Measurements from ENCODE around the gene NPTX2.
A peak's percentile ranks its signal among the peaks of the same experiment; 100 is the strongest.

The NPTX2 gene

DNA sequence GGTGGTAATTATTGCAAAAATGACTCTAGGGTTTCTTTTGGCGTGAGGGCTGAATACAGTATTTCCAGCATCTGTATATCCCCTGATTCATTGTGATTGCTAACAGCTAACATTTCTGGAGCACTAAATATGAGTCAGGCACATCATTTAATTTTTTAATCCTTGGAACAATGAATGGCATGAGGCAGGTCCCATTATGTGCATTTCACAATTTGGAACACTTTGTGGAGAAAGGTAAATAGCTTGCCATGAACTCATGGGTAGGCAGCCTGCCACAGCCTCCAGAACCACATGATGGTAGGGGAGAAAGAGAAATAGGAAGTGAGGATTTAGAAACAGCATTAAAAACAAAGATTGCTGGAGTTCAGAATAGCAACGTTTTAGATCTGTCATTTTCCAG is 1.7 kb downstream of the NPTX2 start:
- peak; percentile 50 for FAIRE-seq
- no peak for DNase-seq (ENCODE audit: low spot score)

DNA sequence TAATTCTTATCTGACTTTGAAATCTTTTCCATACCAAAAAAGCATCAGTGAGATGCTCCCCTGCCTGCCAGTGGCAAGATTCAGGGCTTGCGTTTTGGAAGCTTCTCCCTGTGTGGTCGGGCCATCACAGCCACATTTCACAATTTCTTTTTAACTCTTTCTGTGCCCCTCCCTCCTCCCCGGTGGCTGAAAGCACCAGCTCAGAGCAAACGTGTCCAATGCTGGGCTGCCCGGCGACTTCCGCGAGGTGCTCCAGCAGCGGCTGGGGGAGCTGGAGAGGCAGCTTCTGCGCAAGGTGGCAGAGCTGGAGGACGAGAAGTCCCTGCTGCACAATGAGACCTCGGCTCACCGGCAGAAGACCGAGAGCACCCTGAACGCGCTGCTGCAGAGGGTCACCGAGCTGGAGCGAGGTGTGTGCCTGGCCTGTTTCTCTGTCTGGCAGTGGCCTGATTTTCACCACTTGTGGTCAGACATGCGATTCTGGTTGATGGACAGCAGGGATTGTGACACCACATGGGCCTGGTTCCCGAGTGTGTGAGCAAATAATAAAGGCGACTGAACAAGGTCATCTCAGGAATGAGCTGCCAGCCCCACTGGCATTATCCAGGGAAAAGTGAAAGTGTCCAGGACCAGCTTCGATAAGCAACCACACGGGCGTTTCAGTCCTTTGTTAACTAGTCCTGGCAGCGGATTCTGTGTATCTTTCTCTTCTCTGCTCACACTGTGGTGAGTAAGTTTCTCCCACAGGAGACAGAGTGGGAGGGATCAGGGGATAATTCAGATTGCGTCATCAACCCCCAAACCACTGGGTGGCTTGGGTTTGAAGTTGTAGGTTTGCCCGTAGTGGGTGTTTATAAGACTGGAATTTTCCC is 2.6 kb downstream of the NPTX2 start:
- peak; percentile 85 for DNase-seq (ENCODE audit: low spot score)
- FAIRE-seq = peak; percentile 93

DNA sequence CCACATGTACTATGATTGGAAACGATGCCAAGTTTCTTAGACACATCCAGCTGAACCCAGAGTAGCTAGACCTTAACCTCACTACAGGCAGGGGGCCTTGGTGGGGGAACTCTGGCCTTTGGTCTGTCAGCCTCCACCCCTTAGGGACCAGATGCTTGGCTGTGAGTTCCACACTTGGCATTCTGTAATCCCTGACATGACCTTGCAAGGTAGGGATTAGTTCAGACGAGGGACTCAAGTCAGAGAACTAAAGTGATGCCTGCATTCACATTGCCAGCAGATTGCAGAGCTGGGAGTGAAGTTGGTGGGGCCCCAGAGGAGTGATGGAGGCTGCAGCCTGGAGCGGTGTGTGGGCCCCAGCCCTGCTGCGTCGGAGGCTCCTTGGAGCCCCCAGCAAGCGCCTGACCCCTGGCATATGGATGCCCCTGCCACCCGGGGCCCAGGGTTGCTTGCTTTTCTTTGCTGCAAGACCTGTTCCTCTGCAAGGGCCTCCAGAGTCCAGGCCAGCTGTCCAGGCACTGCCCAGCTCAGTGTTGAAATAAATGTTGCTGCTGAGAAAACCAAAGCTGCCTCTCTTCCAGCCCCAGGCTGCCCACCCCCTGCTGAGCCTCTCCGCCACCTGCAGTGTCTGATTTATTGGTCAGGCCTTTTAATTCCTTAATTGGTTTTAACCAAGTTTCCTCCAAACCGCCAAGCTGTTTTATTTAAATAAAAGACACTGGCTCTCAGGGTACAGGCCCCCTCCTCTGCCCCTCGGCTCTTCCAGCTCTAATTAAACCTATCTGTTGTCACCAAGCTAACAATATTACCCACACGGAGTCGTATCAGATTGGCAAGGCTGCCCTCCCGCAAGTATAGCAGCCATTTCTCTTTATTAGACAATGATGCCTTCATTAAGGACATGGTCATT is 4.7 kb downstream of the NPTX2 start:
- FAIRE-seq (no peak), DNase-seq (ENCODE audit: low spot score) (no peak)

DNA sequence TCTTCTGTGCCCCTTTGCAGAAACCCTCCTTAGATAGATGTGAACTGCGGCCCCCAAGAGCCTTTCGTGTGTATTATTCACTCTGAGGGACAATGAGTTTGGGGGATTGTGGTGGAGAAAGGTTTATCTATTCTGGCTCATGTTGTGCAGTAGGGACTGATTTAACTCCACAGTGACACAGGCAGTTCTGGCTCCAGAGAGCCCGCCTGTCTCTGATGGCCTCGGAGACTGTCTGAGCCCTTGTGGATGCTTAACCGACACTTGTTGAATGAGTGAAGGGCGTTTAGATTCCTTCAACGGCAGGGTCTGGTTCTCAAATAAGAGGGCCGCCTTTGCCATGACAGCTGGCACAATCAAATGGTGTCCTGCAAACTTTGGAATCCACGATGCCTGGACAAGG is 5.8 kb downstream of the NPTX2 start:
- FAIRE-seq (no peak), DNase-seq (ENCODE audit: low spot score) (no peak)

DNA sequence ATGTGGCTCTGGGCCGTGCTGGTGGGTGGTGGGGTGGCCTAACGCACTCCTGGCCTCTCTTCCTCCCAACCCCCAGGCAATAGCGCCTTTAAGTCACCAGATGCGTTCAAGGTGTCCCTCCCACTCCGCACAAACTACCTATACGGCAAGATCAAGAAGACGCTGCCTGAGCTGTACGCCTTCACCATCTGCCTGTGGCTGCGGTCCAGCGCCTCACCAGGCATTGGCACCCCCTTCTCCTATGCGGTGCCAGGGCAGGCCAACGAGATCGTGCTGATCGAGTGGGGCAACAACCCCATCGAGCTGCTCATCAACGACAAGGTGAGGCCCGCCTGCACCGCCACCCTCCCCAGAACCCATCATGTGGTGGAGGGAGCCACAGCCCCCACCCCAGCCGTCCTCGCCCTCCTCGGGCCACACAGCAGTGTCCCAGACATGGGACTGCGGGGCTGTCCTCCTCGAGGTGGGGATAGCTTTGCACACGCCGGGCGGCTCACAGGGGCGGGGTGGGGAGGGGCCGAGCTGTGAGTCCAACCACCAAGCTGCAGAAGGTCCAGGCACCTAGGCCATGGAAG is 7.8 kb downstream of the NPTX2 start:
- FAIRE-seq (peak; percentile 85), DNase-seq (ENCODE audit: low spot score) (no peak)

DNA sequence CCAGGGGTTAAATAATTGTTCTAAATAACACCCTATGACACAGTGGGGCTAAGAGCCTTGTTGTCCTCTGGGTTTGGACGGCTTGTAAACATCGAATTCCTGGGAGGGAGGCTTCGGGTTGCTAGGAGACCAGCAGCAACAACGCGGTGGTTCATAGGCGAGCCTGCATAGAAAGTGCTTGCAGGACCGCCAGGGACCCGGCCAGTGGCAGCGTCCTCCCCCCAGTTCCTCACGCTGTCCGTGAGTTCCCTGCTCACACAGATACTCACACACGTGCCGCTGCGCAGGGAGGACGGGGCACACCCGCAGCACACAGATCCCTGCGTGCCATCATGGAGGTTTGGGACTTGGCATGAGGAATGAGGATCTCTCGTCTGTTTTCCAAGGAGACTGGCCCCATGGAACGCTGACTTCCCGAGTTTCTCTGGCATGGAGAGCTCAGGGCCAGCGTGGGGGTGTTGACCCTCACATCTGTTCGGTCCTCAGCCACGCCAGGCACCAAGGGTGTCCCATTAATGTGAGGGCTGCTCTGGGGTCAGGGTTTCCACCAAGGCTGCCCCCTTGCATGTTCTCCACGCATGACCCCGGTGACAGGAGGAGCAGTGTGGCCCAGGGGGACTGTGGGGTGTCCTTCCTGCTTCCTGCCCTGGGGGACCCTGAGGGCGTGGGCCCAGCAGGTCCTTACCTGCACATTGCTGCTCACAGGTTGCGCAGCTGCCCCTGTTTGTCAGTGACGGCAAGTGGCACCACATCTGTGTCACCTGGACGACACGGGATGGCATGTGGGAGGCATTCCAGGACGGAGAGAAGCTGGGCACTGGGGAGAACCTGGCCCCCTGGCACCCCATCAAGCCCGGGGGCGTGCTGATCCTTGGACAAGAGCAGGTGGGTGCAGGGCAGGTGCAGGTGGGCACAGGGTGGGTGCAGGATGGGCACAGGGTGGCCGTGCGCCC is 9.7 kb downstream of the NPTX2 start:
- no peak for FAIRE-seq
- no peak for DNase-seq (ENCODE audit: low spot score)

DNA sequence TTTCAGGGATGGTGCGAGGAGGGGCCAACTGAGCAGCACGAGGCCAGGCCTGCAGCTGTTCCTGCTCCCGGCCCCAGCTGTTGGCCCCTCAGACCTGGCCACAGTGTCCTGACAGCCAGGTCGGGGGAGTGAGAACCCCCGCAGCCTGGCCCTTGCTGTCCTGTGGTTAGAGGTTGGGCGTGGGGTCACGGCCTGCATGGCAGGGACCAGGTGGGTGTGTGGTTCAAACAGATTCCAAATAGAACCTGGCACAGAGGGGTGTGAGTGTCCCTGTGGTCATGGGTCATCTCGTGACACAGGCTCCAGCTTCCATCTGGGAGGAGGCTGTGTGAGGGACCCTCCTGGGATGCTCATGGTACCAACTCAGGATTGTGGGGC is 10.3 kb downstream of the NPTX2 start:
- no peak for DNase-seq (ENCODE audit: low spot score)

DNA sequence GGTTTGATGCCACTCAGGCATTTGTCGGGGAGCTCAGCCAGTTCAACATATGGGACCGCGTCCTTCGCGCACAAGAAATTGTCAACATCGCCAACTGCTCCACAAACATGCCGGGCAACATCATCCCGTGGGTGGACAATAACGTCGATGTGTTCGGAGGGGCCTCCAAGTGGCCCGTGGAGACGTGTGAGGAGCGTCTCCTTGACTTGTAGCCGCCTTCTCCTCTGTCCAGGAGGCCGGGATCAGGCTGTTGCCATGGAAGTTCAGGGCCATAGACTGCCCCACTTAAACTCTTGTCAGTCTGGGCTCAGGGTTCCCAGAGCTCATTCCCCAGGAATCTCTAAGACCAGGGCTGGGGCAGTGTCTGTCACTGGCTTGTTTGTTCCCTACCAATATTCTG is 11.3 kb downstream of the NPTX2 start:
- FAIRE-seq (peak; percentile 83), DNase-seq (ENCODE audit: low spot score) (no peak)

More for the DNA sequence above, 10.3 kb downstream of the NPTX2 start:
- no peak for FAIRE-seq

DNA sequence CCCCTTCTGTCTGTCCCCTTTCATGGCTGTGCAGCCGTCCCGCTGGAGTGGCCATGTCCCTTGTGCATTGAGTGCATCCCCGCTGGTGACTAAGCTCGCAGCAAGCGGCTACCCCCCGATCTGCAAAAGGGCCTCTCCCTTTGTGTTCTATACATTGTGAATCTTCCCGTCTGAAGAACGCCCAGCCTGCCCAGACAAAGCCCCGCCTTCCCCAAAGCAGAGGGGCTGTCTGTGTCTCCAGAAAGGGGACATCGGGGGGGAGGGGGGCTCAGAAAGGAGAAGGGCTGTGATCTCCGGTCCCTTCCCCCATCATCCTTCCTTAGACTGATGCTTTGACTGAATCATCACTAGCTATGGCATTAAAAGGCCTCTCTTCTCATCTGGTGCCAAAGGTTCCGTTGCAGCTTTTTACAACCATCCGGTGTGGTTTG is 11.9 kb downstream of the NPTX2 start:
- FAIRE-seq (no peak), DNase-seq (ENCODE audit: low spot score) (peak; percentile 85)

DNA sequence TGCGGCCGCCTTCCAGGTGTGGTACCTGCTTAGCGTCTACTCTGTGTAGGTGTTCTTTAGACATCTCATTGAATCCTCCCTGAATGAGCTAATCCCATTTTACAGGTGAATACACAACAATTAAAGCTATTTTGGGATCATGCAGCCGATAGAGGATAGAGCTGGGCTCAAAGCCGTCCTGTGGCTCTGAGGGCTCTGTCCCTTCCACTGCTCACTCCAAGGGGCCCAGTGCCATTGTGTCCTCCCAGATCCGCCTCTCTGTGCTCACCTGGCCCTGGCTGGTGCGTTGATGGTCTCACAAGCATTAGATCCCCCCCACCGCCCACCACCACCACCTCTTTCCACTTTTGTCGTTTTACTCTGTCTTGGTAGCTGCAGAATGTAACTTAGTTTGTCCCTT is 13.1 kb downstream of the NPTX2 start:
- no peak for DNase-seq (ENCODE audit: low spot score)
- no peak for FAIRE-seq

DNA sequence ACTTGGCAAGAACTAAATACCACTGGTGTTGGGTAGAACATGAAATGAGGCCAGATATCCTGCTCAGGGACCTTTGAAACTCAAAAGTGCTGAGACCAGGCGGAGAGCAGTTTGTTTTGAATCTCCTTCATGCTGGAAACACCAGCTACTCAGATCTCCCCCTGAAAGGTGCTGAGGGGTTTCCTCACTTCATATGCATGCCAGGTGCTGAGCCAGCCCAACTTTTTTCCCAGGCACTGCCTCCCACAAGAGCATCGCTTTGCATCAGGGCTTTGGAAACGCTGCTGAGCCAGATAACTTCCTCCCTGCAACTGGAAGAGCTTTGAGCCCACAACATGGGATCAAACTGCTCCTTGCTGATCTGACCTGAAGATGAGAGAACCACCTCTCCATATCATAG is 13.7 kb downstream of the NPTX2 start:
- DNase-seq (ENCODE audit: low spot score) (no peak), FAIRE-seq (no peak)

DNA sequence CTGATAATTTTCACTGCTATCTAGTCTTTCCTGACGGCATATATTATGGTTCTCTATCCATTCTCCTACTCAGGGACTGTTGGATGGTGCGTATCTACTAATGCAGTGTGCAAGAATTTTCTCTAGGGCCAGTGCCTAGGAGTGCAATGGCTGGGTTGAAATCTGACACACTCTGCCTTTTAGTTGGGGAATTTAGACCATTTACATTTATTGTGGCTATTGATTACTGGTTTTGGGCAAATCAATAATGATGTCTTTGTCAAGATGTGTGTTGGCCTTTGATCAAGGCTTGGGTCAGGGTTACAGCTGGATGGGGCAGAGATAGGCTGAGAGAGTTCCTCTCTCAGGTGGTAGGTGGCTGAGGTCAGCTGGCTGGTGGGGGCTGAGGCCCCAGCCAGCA is 21.8 kb downstream of the NPTX2 start:
- FAIRE-seq = no peak
- DNase-seq (ENCODE audit: low spot score) = no peak

DNA sequence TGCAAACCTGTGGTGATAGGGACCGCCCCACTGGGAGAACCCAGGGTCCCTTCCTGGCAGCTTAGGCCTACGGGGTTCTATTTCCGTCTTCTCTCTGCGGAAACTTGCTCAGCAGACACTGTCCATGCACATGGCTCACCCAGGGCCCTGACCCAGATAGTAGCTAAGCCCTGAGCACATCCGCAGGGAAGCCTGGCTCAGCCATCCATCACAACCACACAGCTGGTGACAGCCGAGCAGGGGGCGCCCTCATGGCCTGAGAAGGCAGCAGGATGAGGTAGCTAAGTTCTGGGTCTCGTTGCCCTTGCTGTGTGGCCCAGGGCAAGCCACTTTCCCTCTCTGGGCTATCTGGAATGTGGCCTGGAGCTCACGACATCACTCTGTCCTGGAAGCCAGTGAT is 23.3 kb downstream of the NPTX2 start:
- DNase-seq (ENCODE audit: low spot score) = no peak
- FAIRE-seq = no peak

DNA sequence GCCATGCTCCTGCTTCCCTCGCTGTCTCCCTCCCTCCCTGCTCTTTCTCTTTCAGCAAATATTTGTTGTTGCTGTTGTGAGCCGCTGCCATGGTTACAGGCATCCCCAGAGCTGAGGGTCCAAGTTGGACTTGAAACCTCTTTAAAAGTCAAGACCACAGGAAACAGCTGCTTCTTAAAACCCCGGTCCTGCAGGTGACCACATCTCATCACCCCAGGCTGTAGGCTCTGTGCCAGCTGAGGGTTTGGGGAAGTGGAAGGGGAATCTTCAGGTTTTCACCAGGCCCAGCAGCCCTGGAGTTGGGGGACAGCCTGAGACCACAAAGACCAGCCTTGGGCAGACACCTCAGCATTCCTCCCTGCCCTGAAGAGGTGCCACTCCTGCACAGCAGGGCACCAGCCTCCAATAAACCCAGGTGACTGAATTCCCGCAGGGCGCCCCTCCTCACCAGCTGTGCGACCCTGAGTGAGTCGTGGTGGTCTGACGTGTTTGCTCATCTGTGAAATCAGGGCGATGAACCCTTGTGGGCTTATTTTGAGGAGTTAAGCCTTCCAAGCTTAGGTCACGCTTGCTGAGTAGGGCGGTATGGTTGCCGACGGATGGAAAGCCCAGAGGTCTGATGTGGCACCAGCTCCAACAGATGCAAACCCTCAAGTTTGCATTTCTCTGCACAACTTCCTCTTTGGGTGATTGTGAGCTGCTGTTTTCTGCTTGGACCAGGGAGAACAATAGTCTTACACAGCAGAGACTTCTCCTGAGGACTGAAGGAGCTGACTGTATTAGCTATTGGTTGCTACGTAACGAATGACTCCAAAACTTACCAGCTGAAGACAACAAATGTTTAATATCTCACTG is 24.8 kb downstream of the NPTX2 start:
- no peak for DNase-seq (ENCODE audit: low spot score)
- no peak for FAIRE-seq

DNA sequence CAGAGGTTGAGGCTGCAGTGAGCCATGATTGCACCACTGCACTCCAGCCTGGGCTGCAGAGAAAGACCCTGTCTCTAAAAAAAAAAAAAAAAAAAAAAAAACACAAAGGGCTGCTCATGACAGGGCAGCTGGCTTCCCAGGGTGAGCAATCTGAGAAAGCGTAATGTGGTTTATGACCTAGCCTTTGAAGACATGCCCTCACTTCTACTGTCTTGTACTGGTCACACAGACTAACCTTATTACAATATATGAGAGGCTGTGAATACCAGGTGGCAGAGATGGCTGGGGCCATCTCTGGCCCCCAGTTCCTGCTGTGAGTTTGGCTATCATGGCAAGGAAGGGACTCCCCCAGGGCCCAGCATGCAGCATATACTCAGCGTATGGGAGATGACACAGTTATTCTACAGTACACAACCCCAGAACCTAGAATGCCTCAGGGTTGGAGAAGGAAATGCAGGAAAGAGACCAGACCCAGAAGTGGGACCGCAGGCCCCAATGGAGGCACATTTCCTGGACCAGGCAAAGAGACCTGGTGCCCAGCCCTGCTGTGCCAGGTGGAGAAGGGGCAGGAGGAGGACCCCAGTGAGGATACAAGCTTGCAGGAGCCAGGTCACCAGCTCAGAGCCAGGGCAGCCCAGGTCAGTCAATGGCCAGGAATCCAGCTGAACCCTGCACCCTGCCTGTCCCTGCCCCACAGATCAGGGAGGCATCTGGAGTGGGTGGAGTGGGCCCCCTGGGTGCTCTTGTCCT is 26.3 kb downstream of the NPTX2 start:
- FAIRE-seq = no peak
- no peak for DNase-seq (ENCODE audit: low spot score)

DNA sequence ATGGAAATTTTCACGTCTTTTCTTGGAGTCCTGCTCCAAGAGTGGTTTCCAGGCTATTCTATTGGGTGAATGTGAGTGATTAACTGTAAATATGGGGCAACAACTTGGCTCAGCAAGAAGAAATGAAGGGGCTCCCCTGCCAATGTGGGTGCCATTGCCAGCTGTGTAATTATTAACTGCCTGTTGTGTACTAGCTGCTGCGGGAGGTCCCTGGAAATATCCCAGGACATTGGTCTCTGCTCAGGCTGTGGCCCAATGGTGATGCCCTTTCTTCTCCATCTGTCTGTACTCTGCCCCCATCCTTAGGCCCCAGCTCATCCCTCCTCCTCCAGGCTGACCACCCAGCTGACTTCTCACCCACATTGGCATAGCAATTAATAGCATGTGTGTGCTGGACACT is 29.4 kb downstream of the NPTX2 start:
- DNase-seq (ENCODE audit: low spot score) (no peak), FAIRE-seq (no peak)

DNA sequence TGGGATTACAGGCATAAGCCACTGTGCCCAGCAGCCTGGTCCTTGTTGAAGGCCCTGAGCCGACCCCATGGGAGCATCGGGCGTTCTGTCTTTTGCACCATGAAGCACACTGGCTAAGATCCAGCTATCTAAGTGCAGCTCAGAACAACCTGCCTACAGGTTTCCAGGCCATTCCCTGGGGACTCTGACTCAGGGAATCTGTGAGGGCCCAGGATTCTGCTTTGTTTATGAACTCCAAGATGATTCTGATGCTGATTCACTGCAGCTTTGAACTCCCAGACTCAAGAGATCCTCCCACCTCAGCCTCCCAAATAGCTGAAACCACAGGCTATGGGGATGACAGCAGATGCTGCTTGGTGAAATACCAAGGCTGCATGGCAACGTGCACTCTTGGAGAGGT is 30.2 kb downstream of the NPTX2 start:
- DNase-seq (ENCODE audit: low spot score) (peak; percentile 76), FAIRE-seq (peak; percentile 79)

DNA sequence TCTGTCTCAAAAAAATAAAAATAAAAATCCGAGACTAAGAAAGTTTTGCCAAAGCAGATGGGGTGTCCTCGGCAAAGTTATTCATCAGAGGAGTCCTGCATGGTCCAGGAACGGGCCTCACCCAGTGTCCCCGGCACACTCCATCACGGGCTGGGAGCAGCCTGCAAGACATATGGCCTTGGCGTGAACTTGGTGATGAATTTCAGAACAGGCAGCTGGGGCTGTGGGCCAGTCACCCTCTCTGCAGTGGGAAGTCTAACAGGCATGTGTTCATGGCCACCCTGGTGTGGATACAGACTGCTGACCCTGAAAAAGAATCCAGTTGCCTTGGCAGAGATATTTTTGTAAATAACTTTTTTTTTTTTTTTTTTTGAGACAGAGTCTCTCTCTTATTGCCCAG is 34.7 kb downstream of the NPTX2 start:
- no peak for FAIRE-seq
- no peak for DNase-seq (ENCODE audit: low spot score)

DNA sequence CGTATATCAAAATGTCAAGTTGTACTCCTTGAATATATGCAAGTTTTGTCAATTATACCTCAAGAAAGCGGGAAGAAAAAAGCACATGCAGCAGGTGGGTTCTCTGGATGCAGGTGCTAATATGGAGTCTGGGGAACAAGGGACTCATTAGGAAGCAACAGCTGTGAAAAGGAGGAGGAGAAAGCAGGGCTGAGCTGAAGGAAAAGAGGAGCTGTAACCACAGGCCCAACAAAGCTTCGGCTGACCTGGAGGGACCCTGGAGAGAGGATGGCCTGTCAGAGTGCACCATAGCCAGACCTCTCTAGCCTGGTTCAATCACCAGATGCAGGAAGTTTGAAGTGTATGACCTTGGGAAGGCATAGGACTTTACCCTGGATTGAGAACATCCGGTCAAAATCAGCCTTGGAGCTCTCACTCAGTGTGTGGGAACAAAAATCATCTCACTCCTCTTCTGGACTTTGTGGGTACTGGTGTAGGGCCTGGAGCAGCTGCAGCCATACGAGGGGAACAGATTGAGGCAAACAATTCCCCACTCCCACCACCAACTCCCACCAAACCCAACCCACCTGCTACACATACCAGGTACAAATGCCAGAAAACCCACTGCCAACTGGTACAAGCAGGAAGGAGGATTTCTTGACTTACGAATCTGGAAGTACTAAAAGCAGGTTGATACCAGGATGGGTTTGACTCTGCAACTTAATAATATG is 36.7 kb downstream of the NPTX2 start:
- FAIRE-seq (peak; percentile 35), DNase-seq (ENCODE audit: low spot score) (no peak)

All from urothelium cell line (cell line).